GM19455 (cell line): ENCODE data around the gene IL17RC.

Experiments used
- ATAC-seq: cut with Tn5 transposase; IDR thresholded peaks from one replicate; pipeline ENCODE4 v1.9.1; 2021; ENCODE audit not compliant: unreplicated experiment

Gene IL17RC

DNA sequence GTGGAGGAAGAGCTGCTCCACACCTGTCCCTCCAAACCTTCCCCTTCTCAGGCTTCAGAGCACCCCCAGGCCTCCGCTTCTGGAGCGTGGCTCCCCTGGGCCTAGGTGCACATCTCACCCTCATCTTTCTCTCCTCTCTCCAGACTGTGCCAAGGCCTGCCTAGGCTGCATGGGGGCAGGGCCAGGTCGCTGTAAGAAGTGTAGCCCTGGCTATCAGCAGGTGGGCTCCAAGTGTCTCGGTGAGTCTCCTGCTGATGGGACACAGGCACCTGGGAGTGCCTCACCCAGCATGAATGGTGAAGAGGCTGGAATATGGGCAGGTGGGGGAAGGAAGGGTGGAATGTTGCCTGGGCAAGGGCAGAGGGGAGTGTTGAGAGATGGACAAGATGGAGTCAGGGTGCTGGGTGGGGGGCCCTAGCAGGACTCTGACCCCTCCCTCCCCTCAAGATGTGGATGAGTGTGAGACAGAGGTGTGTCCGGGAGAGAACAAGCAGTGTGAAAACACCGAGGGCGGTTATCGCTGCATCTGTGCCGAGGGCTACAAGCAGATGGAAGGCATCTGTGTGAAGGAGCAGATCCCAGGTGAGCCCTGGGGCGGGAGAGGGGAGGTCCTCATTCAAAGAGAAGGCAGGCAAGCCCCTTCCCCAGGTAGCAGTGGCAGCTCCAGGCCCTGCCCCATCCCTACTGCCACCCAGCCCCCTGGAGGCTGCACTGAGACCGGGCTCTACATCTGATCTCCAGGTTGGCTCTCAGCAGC, 26.2 kb downstream of the IL17RC start:
- no peak for ATAC-seq

DNA sequence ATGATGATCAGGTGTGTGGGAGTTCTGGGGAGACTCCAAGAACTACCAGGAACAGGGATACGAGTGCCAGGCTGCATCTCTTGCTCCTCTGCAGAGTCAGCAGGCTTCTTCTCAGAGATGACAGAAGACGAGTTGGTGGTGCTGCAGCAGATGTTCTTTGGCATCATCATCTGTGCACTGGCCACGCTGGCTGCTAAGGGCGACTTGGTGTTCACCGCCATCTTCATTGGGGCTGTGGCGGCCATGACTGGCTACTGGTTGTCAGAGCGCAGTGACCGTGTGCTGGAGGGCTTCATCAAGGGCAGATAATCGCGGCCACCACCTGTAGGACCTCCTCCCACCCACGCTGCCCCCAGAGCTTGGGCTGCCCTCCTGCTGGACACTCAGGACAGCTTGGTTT, 27.4 kb downstream of the IL17RC start:
- ATAC-seq: no peak

DNA sequence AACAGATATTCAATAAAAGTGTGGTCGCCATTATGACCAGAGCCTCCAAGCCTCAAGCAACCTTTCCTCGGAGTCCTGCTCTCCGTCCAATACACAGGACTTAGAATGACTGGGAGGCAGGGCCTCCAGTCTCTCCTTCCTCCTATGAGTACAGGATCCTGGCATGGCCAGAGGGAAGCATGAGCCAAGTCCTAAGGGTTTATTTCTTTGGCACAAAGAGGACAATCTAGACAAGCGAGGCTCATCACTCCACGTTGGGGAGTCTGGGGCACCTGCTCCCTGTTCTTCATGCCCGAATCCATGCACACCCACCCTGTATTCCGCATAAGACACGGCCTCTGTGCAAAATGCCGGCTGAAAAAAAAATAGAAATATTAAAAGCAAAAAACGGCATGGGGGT, 28.5 kb downstream of the IL17RC start:
- ATAC-seq: no peak

DNA sequence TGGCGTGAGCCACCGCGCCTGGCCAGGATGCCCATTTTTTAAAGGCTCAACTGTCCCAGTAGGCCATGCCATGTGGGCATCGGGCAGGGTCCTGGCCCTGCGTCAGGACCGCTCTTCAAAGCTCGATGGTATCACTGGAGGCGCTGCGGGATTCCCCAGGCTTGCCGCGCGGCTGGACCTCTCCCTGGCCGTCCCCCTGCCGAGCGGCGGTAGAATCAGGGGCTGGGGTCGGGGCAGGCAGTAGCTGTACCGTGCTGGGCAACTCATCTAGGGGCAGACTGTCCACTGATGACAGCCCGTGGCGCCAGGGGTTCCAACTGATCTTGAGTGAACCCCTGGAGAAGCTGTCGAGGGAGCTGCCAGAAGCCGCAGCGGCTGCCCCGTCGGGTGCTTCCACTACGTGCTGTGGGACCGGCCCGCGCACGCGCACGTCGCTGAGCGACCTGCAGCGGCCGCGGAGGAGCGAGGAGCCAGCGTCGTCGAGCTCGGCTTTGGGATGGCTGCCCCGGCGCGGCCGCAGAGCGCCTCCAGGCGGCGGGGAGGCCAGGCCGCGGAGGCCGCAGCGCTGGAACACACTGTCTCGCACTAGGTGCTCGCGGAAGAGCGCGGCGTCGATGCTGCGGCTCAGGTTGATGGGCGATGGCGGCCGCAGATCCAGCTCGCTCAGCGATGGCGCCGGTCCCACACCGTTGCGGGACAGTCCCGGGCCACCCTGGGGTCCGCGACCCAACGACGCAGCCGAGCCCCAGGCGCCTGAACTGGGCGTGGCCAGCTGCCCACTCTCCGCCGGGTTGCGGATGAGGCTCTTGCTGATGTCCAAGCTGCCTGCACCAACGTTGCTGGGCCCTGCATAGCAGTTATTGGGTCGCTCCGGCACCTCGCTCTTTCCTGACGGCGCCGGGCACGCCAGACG, 29.5 kb downstream of the IL17RC start:
- ATAC-seq: peak; percentile 58

DNA sequence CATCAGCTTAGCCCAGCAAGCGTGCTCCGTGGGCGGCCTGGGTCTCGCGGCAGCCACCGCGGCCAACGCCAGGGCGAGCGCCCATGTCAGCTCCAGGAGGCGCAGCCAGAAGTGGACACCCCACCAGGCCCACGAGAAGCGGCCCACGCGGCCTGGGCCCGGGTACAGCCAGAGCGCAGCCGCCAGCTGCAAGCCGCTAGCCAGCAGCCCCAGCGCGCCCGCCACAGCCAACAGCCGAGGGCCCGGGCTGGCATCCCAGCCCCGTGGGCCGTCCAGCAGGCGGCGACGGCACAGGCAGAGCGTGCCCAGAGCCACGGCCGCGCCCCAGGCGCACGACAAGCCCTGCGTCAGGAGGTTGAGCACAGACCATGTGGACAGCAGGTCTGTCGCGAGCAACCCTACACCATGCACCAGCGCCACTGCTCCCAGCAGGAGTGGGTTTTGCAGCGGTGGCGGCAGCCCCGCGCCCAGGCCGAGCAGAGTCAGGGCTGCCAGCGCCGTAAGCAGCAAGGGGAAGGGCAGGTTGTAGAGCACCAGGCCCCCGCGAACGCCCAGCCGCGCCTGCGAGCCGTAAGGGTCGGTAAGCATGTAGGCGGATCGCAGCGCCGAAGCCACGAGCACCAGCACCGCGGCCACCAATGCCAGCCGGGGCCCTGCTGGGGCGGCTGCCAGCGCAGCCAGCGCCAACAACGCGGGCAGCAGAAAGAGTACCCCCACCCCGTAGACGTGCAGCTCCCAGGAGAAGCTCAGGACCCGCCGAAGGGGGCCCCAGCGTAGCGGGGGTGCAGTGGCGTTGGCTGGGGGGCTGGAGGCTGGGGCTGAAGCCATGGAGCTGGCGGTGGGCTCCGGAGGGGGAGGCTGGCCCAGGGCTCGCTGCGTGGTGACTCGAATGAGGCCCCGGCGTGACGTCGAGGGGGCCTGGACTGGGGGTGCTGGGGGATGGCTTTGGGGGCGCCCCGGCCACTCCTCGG, 30.4 kb downstream of the IL17RC start:
- ATAC-seq: no peak

DNA sequence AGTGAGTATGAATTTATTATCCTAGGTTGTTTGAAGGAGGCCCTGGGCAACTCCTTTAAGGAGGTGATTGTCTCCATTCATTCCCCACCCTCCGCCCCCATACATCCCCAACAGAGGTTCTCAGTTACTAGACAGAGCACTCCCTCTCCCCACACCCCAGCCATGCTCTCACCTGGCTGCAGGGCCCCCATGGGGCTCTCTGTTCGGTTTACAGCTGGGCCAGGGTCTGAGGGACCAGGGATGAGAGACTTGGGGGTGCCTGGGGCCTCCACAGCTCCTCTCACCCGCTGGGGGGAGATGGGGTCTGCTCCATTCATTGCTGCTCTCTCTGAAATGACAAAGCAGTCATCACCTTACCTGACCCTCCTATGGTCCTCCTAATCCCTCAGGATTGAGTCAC, 31.7 kb downstream of the IL17RC start:
- no peak for ATAC-seq

DNA sequence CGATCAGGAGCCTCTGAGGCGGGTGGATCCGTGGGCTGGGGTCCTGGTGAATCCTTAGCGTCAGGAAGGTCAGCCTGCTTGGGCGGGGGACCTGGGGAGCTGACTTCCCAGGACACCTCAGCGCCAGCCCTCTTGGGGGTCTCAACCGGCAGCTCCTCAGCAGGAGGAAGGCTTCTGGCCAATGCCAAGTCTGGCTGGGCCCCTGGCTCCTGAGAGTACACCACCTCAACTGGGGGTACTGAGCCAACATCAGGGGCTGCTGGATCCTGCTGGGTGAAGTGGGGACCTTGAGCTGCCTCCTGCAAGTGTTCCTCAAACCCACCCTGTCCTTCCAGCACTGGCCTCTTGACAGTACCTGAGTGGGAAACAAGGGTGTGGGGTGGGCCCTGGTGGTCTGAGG, 32.2 kb downstream of the IL17RC start:
- ATAC-seq: no peak

DNA sequence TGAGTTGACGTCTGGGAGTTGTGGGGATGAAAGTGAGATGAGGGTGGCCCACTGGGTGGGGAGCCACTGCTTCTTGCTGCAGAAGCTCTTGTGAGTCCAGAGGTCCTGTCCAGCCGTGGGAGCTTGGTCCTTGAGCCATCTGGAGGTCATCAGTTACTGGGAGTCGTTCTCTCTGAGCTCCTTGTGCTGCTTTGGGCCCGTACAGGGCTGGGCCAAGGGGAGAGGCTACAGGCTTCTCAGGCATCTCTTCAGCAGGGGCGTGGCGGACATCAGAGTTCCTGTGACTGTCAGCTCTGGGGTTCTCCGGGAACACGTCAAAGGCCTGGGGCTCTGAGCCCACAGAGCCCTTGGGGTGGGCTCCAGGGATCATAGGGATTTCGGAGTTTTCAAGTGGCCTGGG, 32.7 kb downstream of the IL17RC start:
- ATAC-seq: no peak

DNA sequence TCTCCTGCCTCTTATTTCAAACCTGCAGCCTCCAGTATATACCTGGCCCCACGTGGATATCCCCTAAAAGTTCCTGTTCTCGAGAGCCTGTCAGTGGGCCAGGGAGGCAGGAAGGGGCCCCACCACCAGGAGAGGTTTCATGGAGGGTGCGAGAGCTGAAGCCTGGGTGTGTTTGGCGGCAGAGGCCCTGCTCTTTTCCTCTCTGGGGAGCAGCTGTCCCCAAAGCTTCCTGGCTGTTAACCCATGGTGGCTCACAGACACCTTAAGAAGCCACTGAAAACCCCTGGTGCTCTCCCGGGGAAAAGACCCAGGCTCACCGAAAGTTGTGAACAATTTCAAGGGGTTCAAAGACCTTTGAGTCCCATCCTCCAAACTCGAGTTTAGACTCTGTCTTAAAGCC, 34.2 kb downstream of the IL17RC start:
- ATAC-seq: no peak

DNA sequence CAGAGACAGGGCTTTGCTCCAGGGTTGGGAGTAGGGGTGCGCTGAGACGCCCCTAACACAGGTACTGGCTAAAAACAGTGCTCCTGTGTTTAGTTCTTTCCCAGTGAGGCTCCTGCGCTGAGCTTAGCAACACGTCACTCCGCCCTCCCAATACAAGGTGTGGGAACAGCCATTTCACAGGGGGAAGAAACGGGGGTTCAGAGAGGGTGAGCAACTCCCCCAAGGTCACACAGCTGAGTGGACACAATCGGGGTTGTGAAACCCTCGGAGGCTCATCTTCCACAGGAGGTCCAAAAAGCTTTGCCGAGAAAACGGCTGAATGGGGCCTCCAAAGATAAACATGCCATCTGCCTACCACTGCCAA, 34.7 kb downstream of the IL17RC start:
- ATAC-seq: no peak

DNA sequence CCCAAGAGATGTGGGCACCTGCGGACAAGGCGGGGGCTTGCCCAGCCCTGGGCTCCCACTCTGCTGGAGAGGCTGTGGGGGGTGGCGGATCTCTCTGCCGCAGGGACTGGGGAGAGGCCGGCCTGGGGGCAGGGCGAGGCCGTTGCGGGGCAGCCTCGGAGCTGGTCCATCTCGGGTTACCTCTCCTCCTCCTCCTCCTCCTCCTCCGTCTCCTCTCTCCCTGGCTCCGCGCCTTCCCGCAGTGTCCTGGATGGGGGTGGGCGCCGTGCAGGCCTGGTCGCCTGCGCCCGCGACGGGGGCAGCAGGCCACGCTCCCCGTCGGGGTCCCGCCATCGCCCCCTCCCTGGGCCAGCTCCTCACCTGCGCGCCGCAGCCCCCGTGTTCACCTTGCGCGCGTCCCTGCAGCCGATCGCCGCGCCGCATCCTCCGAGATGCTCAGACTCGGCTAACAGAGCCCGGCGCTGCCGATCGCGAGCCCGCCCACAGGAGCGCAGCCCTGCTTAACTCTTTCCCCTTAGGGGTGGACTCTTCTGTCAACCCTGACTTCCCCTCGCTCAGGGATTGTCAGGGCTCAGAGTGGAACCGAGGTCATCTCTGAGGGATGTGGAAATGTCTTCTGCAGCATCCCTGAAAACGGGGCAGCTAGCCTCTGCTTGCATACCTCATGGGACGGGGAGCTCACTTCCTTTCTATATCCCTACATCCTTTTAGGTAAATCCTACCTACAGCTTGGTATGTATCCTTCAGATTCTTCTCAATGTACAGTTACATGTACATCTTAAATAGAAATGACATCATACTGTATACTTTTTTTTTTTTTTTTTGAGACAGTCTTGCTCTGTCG, 35.3 kb downstream of the IL17RC start, which contains the start of gene PRRT3:
TSS of gene PRRT3 (minus strand) at position 447 of the 844 bp plus-strand sequence. CDS start 2,293 bp downstream, outside the sequence.
- ATAC-seq: peak; percentile 61

DNA sequence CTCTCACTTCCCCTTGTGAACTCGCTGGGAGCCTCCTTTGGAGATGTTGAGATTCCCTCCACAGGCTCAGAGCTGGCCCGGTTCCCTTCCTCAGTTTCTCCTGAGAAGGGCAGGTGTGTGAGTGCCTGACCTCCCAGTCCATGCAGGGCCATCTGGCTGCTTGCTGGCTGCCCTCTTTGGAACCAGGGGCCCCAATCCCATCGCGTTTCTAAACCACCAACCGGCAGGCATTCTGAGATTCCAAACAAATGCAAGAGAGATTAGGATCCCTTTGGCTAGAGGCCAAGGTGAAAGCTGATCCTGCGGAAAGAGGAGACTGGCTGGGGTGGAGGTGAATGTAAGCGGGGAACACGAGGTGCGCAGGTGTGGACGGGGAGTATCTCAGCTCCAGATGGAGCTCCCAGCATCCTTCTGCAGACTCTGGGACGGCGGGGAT, 38.2 kb downstream of the IL17RC start:
- no peak for ATAC-seq

DNA sequence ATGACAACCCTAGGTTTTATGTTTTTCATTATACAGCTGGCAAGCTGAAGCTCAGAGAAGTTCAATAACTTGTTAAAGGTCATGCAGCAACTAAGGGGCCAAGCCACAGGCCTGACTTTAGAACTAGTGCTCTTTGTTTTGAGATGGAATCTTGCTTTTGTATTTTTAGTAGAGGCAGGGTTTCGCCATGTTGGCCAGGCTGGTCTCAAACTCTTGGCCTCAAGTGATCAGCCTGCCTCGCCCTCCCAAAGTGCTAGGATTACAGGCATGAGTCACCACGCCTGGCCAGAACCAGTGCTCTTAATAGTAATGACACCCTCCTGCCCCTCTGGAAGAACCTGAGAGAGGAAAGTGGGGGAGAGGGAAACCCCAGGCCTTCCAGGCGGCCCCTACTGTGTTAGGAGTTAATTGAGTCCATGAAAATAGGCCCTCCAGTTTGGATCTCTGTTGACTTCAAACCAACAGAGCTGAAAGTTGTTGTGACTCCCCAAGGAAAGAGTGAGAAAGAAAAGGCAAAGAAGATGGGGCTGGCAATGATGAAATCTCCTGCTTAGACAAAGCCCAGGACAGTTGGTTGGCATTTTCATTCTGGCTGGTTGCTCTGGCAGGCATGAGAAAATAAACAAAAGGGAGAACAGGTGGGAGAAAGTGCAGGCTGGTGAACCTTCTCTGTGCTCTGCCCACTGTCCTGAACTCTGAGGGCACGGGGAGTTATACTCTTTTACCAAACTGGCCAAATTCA, 38.9 kb downstream of the IL17RC start:
- no peak for ATAC-seq

DNA sequence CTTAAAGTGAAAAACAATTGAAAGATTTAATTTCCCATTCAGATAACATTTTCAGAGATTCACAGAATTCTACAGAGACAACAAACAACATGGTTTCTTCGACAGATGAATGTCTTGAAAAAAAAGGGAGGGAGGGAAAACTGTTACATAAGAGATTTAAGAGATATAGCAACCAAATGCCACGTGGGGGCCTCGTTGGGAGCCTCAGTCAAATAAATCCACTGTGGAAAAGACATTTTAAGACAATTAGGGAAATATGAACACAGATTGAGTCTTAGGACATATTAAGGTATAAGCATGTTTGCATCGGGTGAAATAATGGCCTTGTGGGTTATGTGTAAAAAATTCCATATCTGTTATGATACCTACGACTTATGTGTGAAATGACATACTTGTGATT, 40.3 kb downstream of the IL17RC start:
- ATAC-seq: no peak

DNA sequence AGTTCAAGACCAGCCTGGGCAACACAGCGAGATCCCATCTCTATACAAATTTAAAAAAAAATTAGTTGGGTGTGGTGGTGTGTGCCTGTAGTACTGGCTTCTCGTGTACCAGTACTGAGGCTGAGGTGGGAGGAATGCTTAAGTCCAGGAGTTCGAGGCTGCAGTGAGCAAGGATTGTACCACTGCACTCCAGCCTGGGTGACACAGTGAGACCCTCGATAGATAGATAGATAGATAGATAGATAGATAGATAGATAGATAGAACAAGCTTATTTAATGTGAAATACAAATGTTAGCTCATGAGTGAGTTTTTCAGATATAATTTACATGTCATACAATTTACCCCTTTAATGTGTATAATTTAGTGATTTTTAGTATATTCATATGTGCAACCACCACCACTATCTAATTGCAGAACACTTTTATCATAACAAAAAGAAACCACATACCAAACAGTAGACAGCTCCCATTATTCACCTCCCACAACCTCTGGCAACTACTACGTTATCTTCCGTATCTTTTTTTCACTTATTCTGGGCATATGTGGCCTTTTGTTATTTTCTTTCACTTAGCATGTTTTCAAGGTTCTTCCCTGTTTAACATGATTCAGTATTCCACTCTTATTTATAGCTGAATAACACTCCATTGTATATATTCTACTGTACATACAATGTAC, 48.4 kb downstream of the IL17RC start:
- ATAC-seq: no peak

DNA sequence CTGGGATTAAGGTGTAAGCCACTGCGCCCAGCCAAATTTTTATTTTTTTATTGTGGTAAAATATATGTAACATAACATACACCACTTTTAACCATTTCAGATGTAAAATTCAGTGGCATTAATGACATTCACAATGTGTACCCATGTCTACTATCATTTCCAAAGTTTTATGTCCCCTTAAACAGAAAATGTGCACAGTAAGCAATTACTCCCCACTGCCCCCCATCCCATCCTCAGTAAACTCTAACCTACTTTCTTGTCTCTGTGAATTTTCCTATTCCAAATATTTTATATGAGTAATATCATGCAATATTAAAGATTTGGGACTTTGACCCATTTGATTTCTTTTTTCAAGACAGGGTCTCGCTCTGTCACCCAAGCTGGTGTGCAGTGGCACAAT, 49.9 kb downstream of the IL17RC start:
- ATAC-seq: no peak

DNA sequence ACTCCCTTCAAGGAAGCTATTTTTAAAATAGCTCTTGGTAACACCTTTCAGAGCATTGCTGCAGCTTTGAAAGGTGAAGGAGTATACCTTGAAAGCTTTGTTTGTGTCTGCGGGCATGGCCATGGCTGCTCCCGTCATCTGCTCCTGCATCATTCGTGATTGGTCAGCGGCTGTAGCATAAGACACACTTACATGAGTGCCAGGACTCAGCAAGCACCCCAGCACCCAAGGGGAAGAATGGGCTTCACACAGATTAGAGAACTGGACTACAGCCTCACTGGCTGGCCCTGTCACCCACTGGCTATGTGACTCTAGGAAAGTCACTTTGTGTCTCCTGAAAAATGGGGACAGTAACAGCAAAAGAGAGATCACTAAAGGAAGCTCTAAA, 52.7 kb downstream of the IL17RC start:
- no peak for ATAC-seq

DNA sequence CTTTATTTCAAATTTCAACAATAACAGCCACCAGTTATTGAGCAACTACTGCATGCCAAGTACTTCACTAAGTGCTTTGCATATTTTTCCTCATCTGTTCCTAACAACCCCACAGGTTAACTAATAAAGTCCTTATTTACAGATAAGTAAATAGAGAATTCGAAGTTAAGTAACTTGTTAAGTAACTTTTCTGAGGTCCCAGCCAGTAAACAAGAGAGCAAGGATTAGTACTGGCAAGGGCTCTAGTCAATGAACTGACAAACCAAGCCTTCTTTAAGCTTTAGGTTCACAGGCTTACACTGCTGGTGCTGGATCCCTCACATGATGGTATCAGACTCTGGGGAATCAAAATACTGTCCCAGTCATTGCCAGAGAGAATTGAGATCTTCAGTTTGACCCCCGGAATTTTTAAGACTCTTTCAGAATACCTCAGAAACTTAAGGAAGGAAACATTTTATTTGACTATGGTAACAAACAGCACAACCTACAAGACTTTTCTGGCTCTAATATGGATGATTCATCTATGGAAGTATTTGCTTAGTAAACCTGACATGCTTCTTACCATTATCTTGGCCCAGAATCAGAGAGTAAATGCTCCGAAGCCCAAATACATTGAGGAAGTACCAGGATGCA, 53.2 kb downstream of the IL17RC start:
- ATAC-seq: no peak
